ENCODE results near the gene EGFR. TPM values are rescaled to one million over a fixed set of nuclear protein-coding genes. Genes with fewer than 3 reads are reported as not detected.

EGFR gene
- total RNA-seq, 6 experiments from 2014 or later = 59.3 to 127 (median 93.7) TPM

- DNase-seq (no peak), ATAC-seq (no peak)
- no peaks in the 10 kb centered on the region for H3K36me3 ChIP-seq
- H3K27ac ChIP-seq = no peak overlapping the region
- no peaks in the 10 kb centered on the region for H3K4me1 ChIP-seq
- H3K4me3 ChIP-seq = no peak overlapping the region
- intact Hi-C loops (cut with DNase I) = no loop called here
- TF ChIP-seq CTCF (IDR thresholded peaks at IDR 0.05) (no peak), POLR2A (IDR thresholded peaks at IDR 0.05) (no peak)
- 96% methylated on average over 6 of the region's 11 CpGs for WGBS (ENCODE audit: insufficient coverage, low coverage, low lambda C conversion rate, missing lambda C conversion rate)
- no peaks in the 10 kb centered on the region for H3K27me3 ChIP-seq
- H3K9me3 ChIP-seq = no peaks in the 10 kb centered on the region
Measured at GRCh38 chr7:55245271-55245723, 226.5 kb downstream of the EGFR start.

GRCh38 chr7:55246171-55246570 lies 227.4 kb downstream of the EGFR start:
- ATAC-seq = no peak
- no peaks in the 10 kb centered on the region for H3K36me3 ChIP-seq
- intact Hi-C loops (cut with DNase I) = no loop called here
- DNase-seq = no peak
- TF ChIP-seq CTCF (IDR thresholded peaks at IDR 0.05) (no peak), POLR2A (IDR thresholded peaks at IDR 0.05) (no peak)
- WGBS (ENCODE audit: insufficient coverage, low coverage, low lambda C conversion rate, missing lambda C conversion rate) = 80% methylated on average over 3 of the region's 5 CpGs
- no peaks in the 10 kb centered on the region for H3K27me3 ChIP-seq
- H3K27ac ChIP-seq = no peak overlapping the region
- H3K4me3 ChIP-seq = no peak overlapping the region
- no peaks in the 10 kb centered on the region for H3K4me1 ChIP-seq
- no peaks in the 10 kb centered on the region for H3K9me3 ChIP-seq

GRCh38 chr7:55247428-55247827 lies 228.6 kb downstream of the EGFR start:
- DNase-seq (no peak), ATAC-seq (no peak)
- Histone ChIP-seq H3K9me3 (no peaks in the 10 kb centered on the region), H3K36me3 (no peaks in the 10 kb centered on the region), H3K27me3 (no peaks in the 10 kb centered on the region), H3K4me1 (no peaks in the 10 kb centered on the region), H3K4me3 (no peak overlapping the region), H3K27ac (no peak overlapping the region)
- WGBS (ENCODE audit: insufficient coverage, low coverage, low lambda C conversion rate, missing lambda C conversion rate) = 73% methylated on average over 1 of the region's 1 CpG
- intact Hi-C loops (cut with DNase I) = no loop called here
- TF ChIP-seq POLR2A (IDR thresholded peaks at IDR 0.05) (no peak), CTCF (IDR thresholded peaks at IDR 0.05) (no peak)

GRCh38 chr7:55248526-55248925 lies 229.7 kb downstream of the EGFR start:
- H3K4me3 ChIP-seq = no peak overlapping the region
- no peaks in the 10 kb centered on the region for H3K36me3 ChIP-seq
- DNase-seq = no peak
- H3K9me3 ChIP-seq = no peaks in the 10 kb centered on the region
- H3K27me3 ChIP-seq = no peaks in the 10 kb centered on the region
- intact Hi-C loops (cut with DNase I) = no loop called here
- H3K27ac ChIP-seq = no peak overlapping the region
- no peaks in the 10 kb centered on the region for H3K4me1 ChIP-seq
- WGBS (ENCODE audit: insufficient coverage, low coverage, low lambda C conversion rate, missing lambda C conversion rate) = 92% methylated on average over 10 of the region's 10 CpGs
- TF ChIP-seq CTCF (IDR thresholded peaks at IDR 0.05) = no peak
- TF ChIP-seq POLR2A (IDR thresholded peaks at IDR 0.05) = no peak
- no peak for ATAC-seq

GRCh38 chr7:55249332-55249731 lies 230.5 kb downstream of the EGFR start:
- DNase-seq = no peak
- H3K27ac ChIP-seq = no peak overlapping the region
- no peaks in the 10 kb centered on the region for H3K27me3 ChIP-seq
- no peaks in the 10 kb centered on the region for H3K36me3 ChIP-seq
- 63% methylated on average over 2 of the region's 8 CpGs for WGBS (ENCODE audit: insufficient coverage, low coverage, low lambda C conversion rate, missing lambda C conversion rate)
- TF ChIP-seq CTCF (IDR thresholded peaks at IDR 0.05) = no peak
- TF ChIP-seq POLR2A (IDR thresholded peaks at IDR 0.05) = no peak
- intact Hi-C loops (cut with DNase I) = no loop called here
- no peaks in the 10 kb centered on the region for H3K9me3 ChIP-seq
- no peak for ATAC-seq
- H3K4me3 ChIP-seq = no peak overlapping the region
- H3K4me1 ChIP-seq = peaks cover 0 to 3% (median 1%) of the 10 kb centered on the region in 4 donors

Measured in right lobe of liver (tissue), 6 donors.